Esophagus squamous epithelium (tissue), 5 donors: ENCODE measurements around the gene GUK1. TPM values are rescaled to one million over a fixed set of nuclear protein-coding genes. Genes with fewer than 3 reads are reported as not detected.
A peak's percentile ranks its signal among the peaks of the same experiment; 100 is the strongest.
"Not testable (repeated sequence)": the region's sequence is repeated elsewhere in the genome, so short reads cannot be mapped to it uniquely, and the experiment has no call there.

Source experiments
- DNase-seq: peaks from one replicate; lab custom pipeline; 2025; lab: John Stamatoyannopoulos, UW
- H3K27ac ChIP-seq, 4 donors: fragments of 200-600 bp; sonication (generic); one replicate each; pipeline ENCODE4 v1.5.1; 2016 to 2019; ENCODE audit warnings: mild to moderate bottlenecking in 1 of 4
- H3K27me3 ChIP-seq, 4 donors: fragments of 200-600 bp; sonication (generic); 1 replicate in 3 of 4; 2 replicates in 1 of 4; pipeline versions ENCODE4 v1.5.1 to v1.6.0; 2017 to 2021; ENCODE audit warnings: antibody characterized with exemption in 1 of 4
- H3K36me3 ChIP-seq, 3 donors: fragments of 200-600 bp; sonication (generic); one replicate each; pipeline ENCODE4 v1.5.1; 2016 to 2019
- H3K4me1 ChIP-seq, 3 donors: fragments of 200-600 bp; sonication (generic); one replicate each; pipeline ENCODE4 v1.5.1; 2017 to 2019
- H3K4me3 ChIP-seq, 4 donors: fragments of 200-600 bp; sonication (generic); 1 replicate in 3 of 4; 2 replicates in 1 of 4; pipeline ENCODE4 v1.5.1; 2016 to 2019; ENCODE audit warnings: mild to moderate bottlenecking in 2 of 4, moderate library complexity in 1 of 4
- H3K9me3 ChIP-seq, 3 donors: fragments of 200-600 bp; sonication (generic); one replicate each; pipeline ENCODE4 v1.5.1; 2016 to 2019
- POLR2A ChIP-seq, 4 donors: fragments of 450-650 bp; IDR thresholded peaks; one replicate each; pipeline ENCODE4 v1.6.1; 2017; ENCODE audit warnings: antibody characterized with exemption in 4 of 4, mild to moderate bottlenecking in 4 of 4, moderate library complexity in 3 of 4
- WGBS, 2 donors: methylation state at CpG; one replicate each; pipeline ENCODE4 v1.1.5; 2018; 5-methylcytosine and 5-hydroxymethylcytosine counted together
- intact Hi-C: fragments of 100-400 bp; cut with DNase I; formaldehyde crosslinking; loops from one replicate; pipeline ENCODE4 v1.15.0; 2022
- total RNA-seq, 4 donors: library from RNA; depleted of rRNA; stranded (reverse); fragments of >200 nt; gene quantifications; one replicate each; pipeline ENCODE4 v1.1.0, GENCODE V29; 2016
- TF ChIP-seq, protein P1 (sequence below), 6 experiments: fragments of 450-650 bp in 4 of 6; fragments of 200-600 bp in 2 of 6; sonication (generic) in 2 of 6; IDR thresholded peaks; one replicate each; pipeline ENCODE4 v1.5.1; 2016 to 2019; ENCODE audit warnings: antibody characterized with exemption in 6 of 6, mild to moderate bottlenecking in 4 of 6, moderate library complexity in 4 of 6
- donor health status: DM: yes; HTN: yes; CAD: no.

GUK1 gene
- total RNA-seq, 4 donors from 2014 or later, result 279 to 320 (median 302) TPM

DNA sequence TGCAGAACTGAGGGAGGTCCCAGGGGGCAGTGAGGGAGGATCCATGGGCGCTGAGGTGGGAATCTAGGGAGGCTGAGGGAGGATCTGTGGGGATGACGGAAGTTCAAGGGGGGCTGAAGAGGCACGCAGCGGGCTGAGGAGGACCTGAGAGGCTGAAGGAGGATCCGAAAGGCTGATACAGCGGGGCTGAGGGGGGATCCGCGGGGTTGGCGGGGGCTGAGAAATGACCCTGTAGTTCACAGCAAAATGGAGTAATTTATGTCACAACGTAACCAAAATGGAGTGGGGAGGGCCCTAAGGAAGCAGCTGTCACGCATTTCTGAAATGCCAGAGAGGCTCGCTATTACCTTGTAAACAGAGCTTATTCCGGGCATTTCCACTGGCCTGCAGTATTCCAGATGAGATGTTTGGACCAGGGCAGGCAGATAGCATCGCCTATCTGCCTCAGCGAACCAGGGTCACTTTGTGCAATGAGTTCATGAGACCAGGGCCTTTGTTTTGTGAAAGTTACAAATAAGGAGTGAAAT, 30.1 kb upstream of the GUK1 start:
- no peak for TF ChIP-seq POLR2A (IDR thresholded peaks at IDR 0.05)
- TF ChIP-seq, protein P1, sequence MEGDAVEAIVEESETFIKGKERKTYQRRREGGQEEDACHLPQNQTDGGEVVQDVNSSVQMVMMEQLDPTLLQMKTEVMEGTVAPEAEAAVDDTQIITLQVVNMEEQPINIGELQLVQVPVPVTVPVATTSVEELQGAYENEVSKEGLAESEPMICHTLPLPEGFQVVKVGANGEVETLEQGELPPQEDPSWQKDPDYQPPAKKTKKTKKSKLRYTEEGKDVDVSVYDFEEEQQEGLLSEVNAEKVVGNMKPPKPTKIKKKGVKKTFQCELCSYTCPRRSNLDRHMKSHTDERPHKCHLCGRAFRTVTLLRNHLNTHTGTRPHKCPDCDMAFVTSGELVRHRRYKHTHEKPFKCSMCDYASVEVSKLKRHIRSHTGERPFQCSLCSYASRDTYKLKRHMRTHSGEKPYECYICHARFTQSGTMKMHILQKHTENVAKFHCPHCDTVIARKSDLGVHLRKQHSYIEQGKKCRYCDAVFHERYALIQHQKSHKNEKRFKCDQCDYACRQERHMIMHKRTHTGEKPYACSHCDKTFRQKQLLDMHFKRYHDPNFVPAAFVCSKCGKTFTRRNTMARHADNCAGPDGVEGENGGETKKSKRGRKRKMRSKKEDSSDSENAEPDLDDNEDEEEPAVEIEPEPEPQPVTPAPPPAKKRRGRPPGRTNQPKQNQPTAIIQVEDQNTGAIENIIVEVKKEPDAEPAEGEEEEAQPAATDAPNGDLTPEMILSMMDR (IDR thresholded peaks at IDR 0.05), result no peak
- no peak for DNase-seq
- H3K27me3 ChIP-seq, result no peaks in the 10 kb centered on the region
- intact Hi-C loops, result loop anchor here (10.0 kb wide), 1 partner anchor 55 kb away; the partner anchor contains the start of gene IBA57
- H3K36me3 ChIP-seq, result peaks cover 0 to 29% (median 8%) of the 10 kb centered on the region in 3 donors
- WGBS, 2 donors, result 22 to 40% methylated on average over 13 to 15 of the region's 15 CpGs
- peaks cover 13 to 28% (median 19%) of the 10 kb centered on the region in 3 donors for H3K4me1 ChIP-seq
- no peaks in the 10 kb centered on the region for H3K9me3 ChIP-seq
- H3K4me3 ChIP-seq, result peak overlapping the region; percentile 73 to 95 (median 80)
- H3K27ac ChIP-seq, result peak overlapping the region; percentile 91 to 96 (median 92)

DNA sequence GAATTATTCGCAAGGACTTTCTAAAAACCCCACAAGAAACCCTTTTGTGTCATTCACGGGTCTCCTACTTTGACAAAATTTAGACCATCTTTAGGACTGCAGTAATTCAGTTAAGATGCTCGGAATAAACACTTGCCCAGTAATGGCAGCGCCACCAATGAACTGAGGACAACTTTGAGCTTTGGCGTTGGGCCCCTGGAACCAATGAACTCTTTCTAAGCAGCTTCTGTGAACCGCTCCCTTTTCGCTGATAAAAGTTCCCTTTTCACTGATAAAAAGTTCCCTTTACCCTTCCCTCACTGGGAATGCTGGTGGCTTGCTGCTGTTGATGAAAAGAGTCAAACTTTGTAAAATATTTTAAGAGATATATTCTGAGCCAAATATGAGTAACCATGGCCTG, 29.5 kb upstream of the GUK1 start:
- H3K4me3 ChIP-seq, result peak overlapping the region in 2 of 4 donors; percentile 82 to 95
- no peaks in the 10 kb centered on the region for H3K9me3 ChIP-seq
- WGBS, 2 donors, result 85 to 92% methylated on average over 7 of the region's 7 CpGs
- peaks cover 0 to 25% (median 6%) of the 10 kb centered on the region in 3 donors for H3K36me3 ChIP-seq
- H3K27me3 ChIP-seq, result no peaks in the 10 kb centered on the region
- H3K27ac ChIP-seq, result peak overlapping the region in 2 of 4 donors; percentile 94 to 96
- peaks cover 13 to 28% (median 19%) of the 10 kb centered on the region in 3 donors for H3K4me1 ChIP-seq
- intact Hi-C loops, result no loop called here
- no peak for TF ChIP-seq POLR2A (IDR thresholded peaks at IDR 0.05)
- TF ChIP-seq, protein P1 (IDR thresholded peaks at IDR 0.05), result no peak
- DNase-seq, result no peak

DNA sequence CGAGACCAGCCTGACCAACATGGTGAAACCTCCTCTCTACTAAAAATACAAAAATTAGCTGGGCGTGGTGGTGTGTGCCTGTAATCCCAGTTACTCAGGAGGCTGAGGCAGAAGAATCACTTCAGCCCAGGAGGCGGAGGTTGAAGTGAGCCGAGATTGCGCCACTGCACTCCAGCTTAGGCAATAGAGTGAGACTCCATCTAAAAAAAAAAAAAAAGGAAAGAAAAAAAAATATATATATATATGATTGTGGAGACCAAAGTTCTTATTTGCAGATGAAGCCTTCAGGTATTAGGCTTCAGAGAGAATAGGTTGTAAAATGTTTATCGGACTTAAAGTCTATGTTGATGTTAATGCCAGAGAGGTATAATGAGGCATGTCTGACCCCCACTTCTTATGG, 28.8 kb upstream of the GUK1 start:
- H3K9me3 ChIP-seq, H3K4me3 ChIP-seq, DNase-seq, H3K27me3 ChIP-seq, H3K27ac ChIP-seq, intact Hi-C loops: not testable (repeated sequence)
- Histone ChIP-seq H3K36me3 (peaks cover 0 to 17% (median 0%) of the 10 kb centered on the region in 3 donors), H3K4me1 (peaks cover 13 to 28% (median 19%) of the 10 kb centered on the region in 3 donors)
- WGBS, 2 donors, result 80 to 93% methylated on average over 4 to 6 of the region's 6 CpGs

DNA sequence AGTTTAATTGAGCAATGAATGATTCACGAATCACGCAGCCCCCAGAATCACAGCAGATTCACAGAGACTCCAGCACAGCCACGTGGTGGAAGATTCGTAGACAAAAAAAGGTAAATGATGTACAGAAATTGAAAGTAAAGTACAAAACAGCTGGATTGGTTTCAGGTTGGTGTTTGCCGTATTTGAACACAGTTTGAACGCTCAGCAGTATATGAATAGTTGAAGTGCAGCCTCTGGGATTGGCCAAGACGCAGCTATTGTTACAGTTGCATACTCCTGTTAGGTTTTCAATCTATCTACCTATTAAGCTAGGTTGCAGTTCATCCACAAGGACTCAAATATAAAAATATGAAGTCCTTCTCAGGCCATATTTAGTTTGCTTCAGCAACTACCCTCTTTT, 27.9 kb upstream of the GUK1 start:
- H3K9me3 ChIP-seq, result no peaks in the 10 kb centered on the region
- H3K36me3 ChIP-seq, result peaks cover 0 to 9% (median 0%) of the 10 kb centered on the region in 3 donors
- peaks cover 13 to 28% (median 19%) of the 10 kb centered on the region in 3 donors for H3K4me1 ChIP-seq
- no peak overlapping the region for H3K27ac ChIP-seq
- no peaks in the 10 kb centered on the region for H3K27me3 ChIP-seq
- intact Hi-C loops, result no loop called here
- 78 to 86% methylated on average over 7 of the region's 7 CpGs for WGBS, 2 donors
- TF ChIP-seq POLR2A (IDR thresholded peaks at IDR 0.05), result no peak
- TF ChIP-seq, protein P1 (IDR thresholded peaks at IDR 0.05), result no peak
- H3K4me3 ChIP-seq, result no peak overlapping the region
- no peak for DNase-seq

DNA sequence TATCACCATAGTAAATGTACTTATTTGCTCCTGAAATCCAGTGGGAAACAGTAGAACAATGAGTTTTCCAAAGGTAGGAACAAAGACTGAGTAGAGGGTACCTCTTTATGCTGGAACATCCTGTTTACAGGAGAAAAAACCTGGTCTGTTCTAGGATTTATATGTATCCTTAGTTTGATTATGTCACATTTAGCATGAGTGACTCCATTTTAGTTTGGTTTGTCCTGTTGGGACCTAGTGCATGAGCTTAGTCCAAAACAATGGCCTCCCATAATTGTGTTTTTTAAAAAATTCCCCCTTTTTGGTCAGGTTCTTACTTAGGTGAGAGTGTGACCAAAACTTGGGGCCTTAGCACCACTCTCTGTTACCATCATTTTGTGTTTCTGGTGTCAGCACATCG, 27.5 kb upstream of the GUK1 start:
- 60 to 87% methylated on average over 1 of the region's 1 CpG for WGBS, 2 donors
- Histone ChIP-seq H3K4me3 (no peak overlapping the region), H3K9me3 (no peaks in the 10 kb centered on the region), H3K27me3 (no peaks in the 10 kb centered on the region), H3K27ac (no peak overlapping the region), H3K4me1 (peaks cover 13 to 25% (median 16%) of the 10 kb centered on the region in 3 donors), H3K36me3 (peaks cover 0 to 4% (median 0%) of the 10 kb centered on the region in 3 donors)
- DNase-seq, result no peak
- intact Hi-C loops, result no loop called here
- TF ChIP-seq, protein P1 (IDR thresholded peaks at IDR 0.05), result no peak
- TF ChIP-seq POLR2A (IDR thresholded peaks at IDR 0.05), result no peak
